HEK293 (cell line): ENCODE data around the gene CTTN.

ENCODE experiments used
- BCL11B ChIP-seq: fragments of 450-650 bp; formaldehyde crosslinking; IDR thresholded peaks from 2 replicates; pipeline ENCODE4 v1.5.1; 2016; ENCODE audit warnings: low read depth, missing biosample characterization, missing genetic modification characterization
- SETDB1 ChIP-seq: IDR thresholded peaks from one replicate; pipeline ENCODE4 v1.6.1; 2017; ENCODE audit warnings: mild to moderate bottlenecking, low read length, moderate library complexity, mixed read lengths; ENCODE audit not compliant: insufficient read length
- ZNF175 ChIP-seq: fragments of 450-650 bp; formaldehyde crosslinking; IDR thresholded peaks from 2 replicates; pipeline ENCODE4 v1.5.1; 2016; ENCODE audit warnings: missing biosample characterization, missing genetic modification characterization
- ZNF335 ChIP-seq: fragments of 450-650 bp; formaldehyde crosslinking; conservative IDR thresholded peaks from 2 replicates; pipeline ENCODE4 v1.5.1; 2016; ENCODE audit warnings: missing biosample characterization, missing genetic modification characterization
- ZNF677 ChIP-seq: fragments of 450-650 bp; IDR thresholded peaks from 2 replicates; pipeline ENCODE4 v1.5.0; 2018; ENCODE audit warnings: missing biosample characterization, mild to moderate bottlenecking, missing genetic modification characterization, moderate library complexity
- TF ChIP-seq, protein P1 (sequence below): fragments of 450-650 bp; formaldehyde crosslinking; IDR thresholded peaks from 2 replicates; pipeline ENCODE4 v1.5.1; 2016; ENCODE audit warnings: missing biosample characterization, missing genetic modification characterization
- TF ChIP-seq, protein P2 (sequence below): fragments of 450-650 bp; formaldehyde crosslinking; IDR thresholded peaks from 2 replicates; pipeline ENCODE4 v1.5.1; 2017; ENCODE audit warnings: missing biosample characterization, mild to moderate bottlenecking, missing genetic modification characterization, moderate library complexity
- TF ChIP-seq, protein P3 (sequence below): fragments of 450-650 bp; formaldehyde crosslinking; IDR thresholded peaks from 2 replicates; pipeline ENCODE4 v1.5.1; 2016; ENCODE audit warnings: missing biosample characterization, missing genetic modification characterization
- TF ChIP-seq, protein P4 (sequence below): fragments of 450-650 bp; formaldehyde crosslinking; IDR thresholded peaks from 2 replicates; pipeline ENCODE4 v1.5.1; 2016; ENCODE audit warnings: missing biosample characterization, missing genetic modification characterization

DNA sequence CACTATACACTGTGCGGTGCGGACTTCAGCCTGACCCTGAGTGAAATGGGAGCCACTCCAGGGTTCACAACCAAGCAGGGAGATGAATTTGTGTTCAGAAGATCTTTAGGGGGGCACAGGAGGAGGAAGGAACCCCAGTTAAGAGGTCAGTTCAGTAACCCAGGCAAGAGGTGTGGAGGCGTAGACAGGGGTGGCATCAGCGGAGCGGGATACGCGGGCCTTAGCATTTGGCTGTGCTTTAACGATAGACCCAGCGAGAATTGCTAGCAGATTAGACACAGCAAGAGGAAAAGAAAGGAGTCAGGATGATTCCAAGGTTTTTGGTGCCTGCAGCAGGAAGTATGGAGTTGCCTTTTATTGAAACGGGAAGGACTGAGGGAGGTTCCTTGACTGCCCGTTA, 46.8 kb downstream of the CTTN start:
- TF ChIP-seq ZNF335 (tag by site-specific recombination) (no peak), ZNF677 (no peak), BCL11B (no peak), ZNF175 (tag by site-specific recombination) (no peak), SETDB1 (no peak)
- TF ChIP-seq, protein P1, sequence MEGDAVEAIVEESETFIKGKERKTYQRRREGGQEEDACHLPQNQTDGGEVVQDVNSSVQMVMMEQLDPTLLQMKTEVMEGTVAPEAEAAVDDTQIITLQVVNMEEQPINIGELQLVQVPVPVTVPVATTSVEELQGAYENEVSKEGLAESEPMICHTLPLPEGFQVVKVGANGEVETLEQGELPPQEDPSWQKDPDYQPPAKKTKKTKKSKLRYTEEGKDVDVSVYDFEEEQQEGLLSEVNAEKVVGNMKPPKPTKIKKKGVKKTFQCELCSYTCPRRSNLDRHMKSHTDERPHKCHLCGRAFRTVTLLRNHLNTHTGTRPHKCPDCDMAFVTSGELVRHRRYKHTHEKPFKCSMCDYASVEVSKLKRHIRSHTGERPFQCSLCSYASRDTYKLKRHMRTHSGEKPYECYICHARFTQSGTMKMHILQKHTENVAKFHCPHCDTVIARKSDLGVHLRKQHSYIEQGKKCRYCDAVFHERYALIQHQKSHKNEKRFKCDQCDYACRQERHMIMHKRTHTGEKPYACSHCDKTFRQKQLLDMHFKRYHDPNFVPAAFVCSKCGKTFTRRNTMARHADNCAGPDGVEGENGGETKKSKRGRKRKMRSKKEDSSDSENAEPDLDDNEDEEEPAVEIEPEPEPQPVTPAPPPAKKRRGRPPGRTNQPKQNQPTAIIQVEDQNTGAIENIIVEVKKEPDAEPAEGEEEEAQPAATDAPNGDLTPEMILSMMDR (tag by site-specific recombination): no peak
- TF ChIP-seq, protein P2, sequence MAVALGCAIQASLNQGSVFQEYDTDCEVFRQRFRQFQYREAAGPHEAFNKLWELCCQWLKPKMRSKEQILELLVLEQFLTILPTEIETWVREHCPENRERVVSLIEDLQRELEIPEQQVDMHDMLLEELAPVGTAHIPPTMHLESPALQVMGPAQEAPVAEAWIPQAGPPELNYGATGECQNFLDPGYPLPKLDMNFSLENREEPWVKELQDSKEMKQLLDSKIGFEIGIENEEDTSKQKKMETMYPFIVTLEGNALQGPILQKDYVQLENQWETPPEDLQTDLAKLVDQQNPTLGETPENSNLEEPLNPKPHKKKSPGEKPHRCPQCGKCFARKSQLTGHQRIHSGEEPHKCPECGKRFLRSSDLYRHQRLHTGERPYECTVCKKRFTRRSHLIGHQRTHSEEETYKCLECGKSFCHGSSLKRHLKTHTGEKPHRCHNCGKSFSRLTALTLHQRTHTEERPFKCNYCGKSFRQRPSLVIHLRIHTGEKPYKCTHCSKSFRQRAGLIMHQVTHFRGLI (tag by site-specific recombination): no peak
- TF ChIP-seq, protein P3, sequence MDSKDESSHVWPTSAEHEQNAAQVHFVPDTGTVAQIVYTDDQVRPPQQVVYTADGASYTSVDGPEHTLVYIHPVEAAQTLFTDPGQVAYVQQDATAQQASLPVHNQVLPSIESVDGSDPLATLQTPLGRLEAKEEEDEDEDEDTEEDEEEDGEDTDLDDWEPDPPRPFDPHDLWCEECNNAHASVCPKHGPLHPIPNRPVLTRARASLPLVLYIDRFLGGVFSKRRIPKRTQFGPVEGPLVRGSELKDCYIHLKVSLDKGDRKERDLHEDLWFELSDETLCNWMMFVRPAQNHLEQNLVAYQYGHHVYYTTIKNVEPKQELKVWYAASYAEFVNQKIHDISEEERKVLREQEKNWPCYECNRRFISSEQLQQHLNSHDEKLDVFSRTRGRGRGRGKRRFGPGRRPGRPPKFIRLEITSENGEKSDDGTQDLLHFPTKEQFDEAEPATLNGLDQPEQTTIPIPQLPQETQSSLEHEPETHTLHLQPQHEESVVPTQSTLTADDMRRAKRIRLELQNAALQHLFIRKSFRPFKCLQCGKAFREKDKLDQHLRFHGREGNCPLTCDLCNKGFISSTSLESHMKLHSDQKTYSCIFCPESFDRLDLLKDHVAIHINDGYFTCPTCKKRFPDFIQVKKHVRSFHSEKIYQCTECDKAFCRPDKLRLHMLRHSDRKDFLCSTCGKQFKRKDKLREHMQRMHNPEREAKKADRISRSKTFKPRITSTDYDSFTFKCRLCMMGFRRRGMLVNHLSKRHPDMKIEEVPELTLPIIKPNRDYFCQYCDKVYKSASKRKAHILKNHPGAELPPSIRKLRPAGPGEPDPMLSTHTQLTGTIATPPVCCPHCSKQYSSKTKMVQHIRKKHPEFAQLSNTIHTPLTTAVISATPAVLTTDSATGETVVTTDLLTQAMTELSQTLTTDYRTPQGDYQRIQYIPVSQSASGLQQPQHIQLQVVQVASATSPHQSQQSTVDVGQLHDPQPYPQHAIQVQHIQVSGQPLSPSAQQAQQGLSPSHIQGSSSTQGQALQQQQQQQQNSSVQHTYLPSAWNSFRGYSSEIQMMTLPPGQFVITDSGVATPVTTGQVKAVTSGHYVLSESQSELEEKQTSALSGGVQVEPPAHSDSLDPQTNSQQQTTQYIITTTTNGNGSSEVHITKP (tag by site-specific recombination): no peak
- TF ChIP-seq, protein P4, sequence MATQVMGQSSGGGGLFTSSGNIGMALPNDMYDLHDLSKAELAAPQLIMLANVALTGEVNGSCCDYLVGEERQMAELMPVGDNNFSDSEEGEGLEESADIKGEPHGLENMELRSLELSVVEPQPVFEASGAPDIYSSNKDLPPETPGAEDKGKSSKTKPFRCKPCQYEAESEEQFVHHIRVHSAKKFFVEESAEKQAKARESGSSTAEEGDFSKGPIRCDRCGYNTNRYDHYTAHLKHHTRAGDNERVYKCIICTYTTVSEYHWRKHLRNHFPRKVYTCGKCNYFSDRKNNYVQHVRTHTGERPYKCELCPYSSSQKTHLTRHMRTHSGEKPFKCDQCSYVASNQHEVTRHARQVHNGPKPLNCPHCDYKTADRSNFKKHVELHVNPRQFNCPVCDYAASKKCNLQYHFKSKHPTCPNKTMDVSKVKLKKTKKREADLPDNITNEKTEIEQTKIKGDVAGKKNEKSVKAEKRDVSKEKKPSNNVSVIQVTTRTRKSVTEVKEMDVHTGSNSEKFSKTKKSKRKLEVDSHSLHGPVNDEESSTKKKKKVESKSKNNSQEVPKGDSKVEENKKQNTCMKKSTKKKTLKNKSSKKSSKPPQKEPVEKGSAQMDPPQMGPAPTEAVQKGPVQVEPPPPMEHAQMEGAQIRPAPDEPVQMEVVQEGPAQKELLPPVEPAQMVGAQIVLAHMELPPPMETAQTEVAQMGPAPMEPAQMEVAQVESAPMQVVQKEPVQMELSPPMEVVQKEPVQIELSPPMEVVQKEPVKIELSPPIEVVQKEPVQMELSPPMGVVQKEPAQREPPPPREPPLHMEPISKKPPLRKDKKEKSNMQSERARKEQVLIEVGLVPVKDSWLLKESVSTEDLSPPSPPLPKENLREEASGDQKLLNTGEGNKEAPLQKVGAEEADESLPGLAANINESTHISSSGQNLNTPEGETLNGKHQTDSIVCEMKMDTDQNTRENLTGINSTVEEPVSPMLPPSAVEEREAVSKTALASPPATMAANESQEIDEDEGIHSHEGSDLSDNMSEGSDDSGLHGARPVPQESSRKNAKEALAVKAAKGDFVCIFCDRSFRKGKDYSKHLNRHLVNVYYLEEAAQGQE (tag by site-specific recombination): no peak
